ENCODE data around the gene FA2H. TPM values are rescaled to one million over a fixed set of nuclear protein-coding genes. Genes with fewer than 3 reads are reported as not detected.

Gene FA2H
- total RNA-seq, 1 donor from 2014 or later, result not detected

- no peak for TF ChIP-seq CTCF (conservative IDR thresholded peaks at IDR 0.05)
- H3K27ac Mint-ChIP-seq (ENCODE audit: unreplicated experiment), result no peak overlapping the region
- H3K36me3 Mint-ChIP-seq (ENCODE audit: low read depth), result no peaks in the 10 kb centered on the region
- H3K9me3 Mint-ChIP-seq, result no peaks in the 10 kb centered on the region
- H3K27me3 Mint-ChIP-seq (ENCODE audit: low read depth), result no peaks in the 10 kb centered on the region
- no peak overlapping the region for H3K4me3 Mint-ChIP-seq
- DNase-seq (ENCODE audit: low read depth, low spot score), result no peak
- no peaks in the 10 kb centered on the region for H3K4me1 Mint-ChIP-seq
Observed at GRCh38 chr16:74760007-74760767, 14.4 kb downstream of the FA2H start.

GRCh38 chr16:74759564-74759963 lies 15.1 kb downstream of the FA2H start:
- no peak for TF ChIP-seq CTCF (conservative IDR thresholded peaks at IDR 0.05)
- no peak overlapping the region for H3K4me3 Mint-ChIP-seq
- H3K4me1 Mint-ChIP-seq, result no peaks in the 10 kb centered on the region
- no peak for DNase-seq (ENCODE audit: low read depth, low spot score)
- no peaks in the 10 kb centered on the region for H3K9me3 Mint-ChIP-seq
- H3K36me3 Mint-ChIP-seq (ENCODE audit: low read depth), result no peaks in the 10 kb centered on the region
- no peaks in the 10 kb centered on the region for H3K27me3 Mint-ChIP-seq (ENCODE audit: low read depth)
- no peak overlapping the region for H3K27ac Mint-ChIP-seq (ENCODE audit: unreplicated experiment)

GRCh38 chr16:74758801-74759200 lies 15.8 kb downstream of the FA2H start:
- no peaks in the 10 kb centered on the region for H3K9me3 Mint-ChIP-seq
- H3K36me3 Mint-ChIP-seq (ENCODE audit: low read depth), result no peaks in the 10 kb centered on the region
- TF ChIP-seq CTCF (conservative IDR thresholded peaks at IDR 0.05), result no peak
- no peak for DNase-seq (ENCODE audit: low read depth, low spot score)
- H3K27me3 Mint-ChIP-seq (ENCODE audit: low read depth), result no peaks in the 10 kb centered on the region
- peak overlapping the region; percentile 81 for H3K27ac Mint-ChIP-seq (ENCODE audit: unreplicated experiment)
- H3K4me1 Mint-ChIP-seq, result no peaks in the 10 kb centered on the region
- no peak overlapping the region for H3K4me3 Mint-ChIP-seq

GRCh38 chr16:74757349-74757748 lies 17.3 kb downstream of the FA2H start:
- no peak for DNase-seq (ENCODE audit: low read depth, low spot score)
- TF ChIP-seq CTCF (conservative IDR thresholded peaks at IDR 0.05), result no peak
- H3K9me3 Mint-ChIP-seq, result no peaks in the 10 kb centered on the region
- no peaks in the 10 kb centered on the region for H3K36me3 Mint-ChIP-seq (ENCODE audit: low read depth)
- no peaks in the 10 kb centered on the region for H3K4me1 Mint-ChIP-seq
- no peaks in the 10 kb centered on the region for H3K27me3 Mint-ChIP-seq (ENCODE audit: low read depth)
- no peak overlapping the region for H3K27ac Mint-ChIP-seq (ENCODE audit: unreplicated experiment)
- no peak overlapping the region for H3K4me3 Mint-ChIP-seq

- Mint-ChIP-seq H3K4me3 (no peak overlapping the region), H3K9me3 (no peaks in the 10 kb centered on the region), H3K36me3 (ENCODE audit: low read depth) (no peaks in the 10 kb centered on the region), H3K27me3 (ENCODE audit: low read depth) (peaks cover 7% of the 10 kb centered on the region), H3K4me1 (no peaks in the 10 kb centered on the region), H3K27ac (ENCODE audit: unreplicated experiment) (no peak overlapping the region)
- no peak for DNase-seq (ENCODE audit: low read depth, low spot score)
- no peak for TF ChIP-seq CTCF (conservative IDR thresholded peaks at IDR 0.05)
Observed at GRCh38 chr16:74756203-74756602, 18.4 kb downstream of the FA2H start.
